GM19025 (cell line): ENCODE data around the gene IGSF9.
A peak's percentile ranks its signal among the peaks of the same experiment; 100 is the strongest.

ENCODE experiments used
- ATAC-seq: cut with Tn5 transposase; IDR thresholded peaks from one replicate; pipeline ENCODE4 v1.9.1; 2021; ENCODE audit warnings: mild to moderate bottlenecking, low read depth, moderate library complexity; ENCODE audit not compliant: unreplicated experiment

Gene IGSF9

GRCh38 chr1:159945483-159946241 is at the start of gene IGSF9:
TSS of gene IGSF9 (minus strand) at chr1:159945613. CDS start at chr1:159943454, 2,159 bp downstream.
- ATAC-seq: peak; percentile 62

- no peak for ATAC-seq
These were observed 49.5 kb upstream of the IGSF9 start for GRCh38 chr1:159994896-159995295.

- ATAC-seq: no peak
These were observed 48.5 kb upstream of the IGSF9 start for GRCh38 chr1:159993911-159994310.

- ATAC-seq: no peak
These were observed 46.7 kb upstream of the IGSF9 start for GRCh38 chr1:159992161-159992560.

- no peak for ATAC-seq
These were observed 46.1 kb upstream of the IGSF9 start for GRCh38 chr1:159991513-159991912.

GRCh38 chr1:159990005-159990404 is 44.6 kb upstream of the IGSF9 start:
- no peak for ATAC-seq

GRCh38 chr1:159989581-159989980 is 44.2 kb upstream of the IGSF9 start:
- no peak for ATAC-seq

- no peak for ATAC-seq
These were observed 42.6 kb upstream of the IGSF9 start for GRCh38 chr1:159988006-159988405.

- ATAC-seq: no peak
These were observed 41.8 kb upstream of the IGSF9 start for GRCh38 chr1:159987186-159987585.

GRCh38 chr1:159986531-159986930 is 41.1 kb upstream of the IGSF9 start:
- no peak for ATAC-seq

- ATAC-seq: no peak
These were observed 40.7 kb upstream of the IGSF9 start for GRCh38 chr1:159986093-159986492.

GRCh38 chr1:159985473-159985872 is 40.1 kb upstream of the IGSF9 start:
- ATAC-seq: no peak

GRCh38 chr1:159983681-159984080 is 38.3 kb upstream of the IGSF9 start:
- no peak for ATAC-seq

GRCh38 chr1:159982280-159982679 is 36.9 kb upstream of the IGSF9 start:
- no peak for ATAC-seq

- ATAC-seq: no peak
These were observed 36.1 kb upstream of the IGSF9 start for GRCh38 chr1:159981351-159982055.

GRCh38 chr1:159980786-159981185 is 35.4 kb upstream of the IGSF9 start:
- ATAC-seq: no peak

GRCh38 chr1:159980076-159980475 is 34.7 kb upstream of the IGSF9 start:
- no peak for ATAC-seq

- ATAC-seq: no peak
These were observed 33.8 kb upstream of the IGSF9 start for GRCh38 chr1:159979257-159979656.

GRCh38 chr1:159978107-159978398 is 32.6 kb upstream of the IGSF9 start:
- ATAC-seq: no peak

- no peak for ATAC-seq
These were observed 32.1 kb upstream of the IGSF9 start for GRCh38 chr1:159977364-159978106.

GRCh38 chr1:159974350-159974965 is 29.0 kb upstream of the IGSF9 start:
- no peak for ATAC-seq
